GM12878 (cell line): ENCODE data around the gene ZDHHC18. TPM values are rescaled to one million over a fixed set of nuclear protein-coding genes. Genes with fewer than 3 reads are reported as not detected.

Experiments
- ATAC-seq: fragments of 200-7000 bp; cut with Tn5 transposase; 3 replicates; pipeline ENCODE4 v1.9.1; 2020; ENCODE audit warnings: mild to moderate bottlenecking, moderate library complexity
- BruUV-seq: library from RNA; stranded (reverse); fragments of 400-500 nt; replicated peaks from 2 replicates; lab custom pipeline; 2021; lab: Mats Ljungman, UMichigan
- CTCF ChIA-PET: fragments of 300-600 bp; sonication (Branson Sonifier 250); formaldehyde crosslinking; extraction: SDS; loops from one replicate; lab custom pipeline; 2021; ENCODE audit warnings: inconsistent platforms; lab: Yijun Ruan, JAX
- POLR2A ChIA-PET: fragments of 350-600 bp; formaldehyde crosslinking; extraction: SDS; loops from one replicate; lab custom pipeline; 2021; ENCODE audit warnings: inconsistent platforms; lab: Charles Lee
- RAD21 ChIA-PET: fragments of 300-600 bp; sonication (Branson Sonifier 250); formaldehyde crosslinking; loops from one replicate; lab custom pipeline; 2023; ENCODE audit warnings: antibody characterized with exemption; ENCODE audit not compliant: unreplicated experiment; lab: Charles Lee
- SMC1A ChIA-PET: fragments of 300-600 bp; sonication (Branson Sonifier 250); formaldehyde crosslinking; loops from one replicate; lab custom pipeline; 2023; ENCODE audit not compliant: unreplicated experiment, uncharacterized antibody; lab: Charles Lee
- DNase-seq: peaks from one replicate; pipeline ENCODE4 v3.0.0-alpha.2; 2011; ENCODE audit warnings: low read depth, low spot score
- FAIRE-seq: peaks from 3 replicates; lab custom pipeline; 2011; peaks lifted over from hg19 to GRCh38; lab: Jason Lieb, UNC
- H2AFZ ChIP-seq: 2 replicates; pipeline ENCODE4 v1.6.0; 2011; ENCODE audit warnings: low read depth, low read length, control low read depth; ENCODE audit not compliant: control insufficient read depth
- H3K27ac ChIP-seq: 2 replicates; pipeline ENCODE4 v1.5.1; 2011; ENCODE audit warnings: control low read depth; ENCODE audit not compliant: control insufficient read depth, insufficient read depth
- H3K27me3 ChIP-seq, 2 experiments: replicated peaks in 1 of 2; 2 replicates each; pipeline versions ENCODE4 v1.6.0 to v1.6.1; 2011; ENCODE audit warnings: low read length in 1 of 2; ENCODE audit not compliant: control insufficient read depth in 2 of 2, insufficient read depth in 2 of 2
- H3K36me3 ChIP-seq, 2 experiments: 2 replicates each; pipeline ENCODE4 v1.5.1; 2011; ENCODE audit warnings: low read length in 1 of 2; ENCODE audit not compliant: control insufficient read depth in 2 of 2, insufficient read depth in 2 of 2
- H3K4me1 ChIP-seq: 2 replicates; pipeline ENCODE4 v1.6.1; 2011; ENCODE audit warnings: mild to moderate bottlenecking, low read length, moderate library complexity, mixed read lengths; ENCODE audit not compliant: control insufficient read depth, insufficient read depth
- H3K4me2 ChIP-seq: 2 replicates; pipeline ENCODE4 v1.6.0; 2011; ENCODE audit warnings: control low read depth; ENCODE audit not compliant: control insufficient read depth, insufficient read depth
- H3K4me3 ChIP-seq: fragments of 200-600 bp; sonication (generic); 2 replicates; pipeline ENCODE4 v1.5.1; 2016
- H3K79me2 ChIP-seq: 2 replicates; pipeline ENCODE4 v1.6.0; 2011; ENCODE audit warnings: low read length; ENCODE audit not compliant: control insufficient read depth, insufficient read depth
- H3K9ac ChIP-seq: 2 replicates; pipeline ENCODE4 v1.8.0; 2011; ENCODE audit warnings: low read length, control low read depth, mixed read lengths; ENCODE audit not compliant: control insufficient read depth, insufficient read depth
- H3K9me3 ChIP-seq: replicated peaks from 3 replicates; pipeline ENCODE4 v1.5.1; 2011; ENCODE audit warnings: mild to moderate bottlenecking, low read length; ENCODE audit not compliant: control insufficient read depth, insufficient read depth
- H4K20me1 ChIP-seq: 2 replicates; pipeline ENCODE4 v1.6.0; 2011; ENCODE audit not compliant: control insufficient read depth, insufficient read depth
- ELK1 ChIP-seq: IDR thresholded peaks from 2 replicates; pipeline ENCODE4 v1.6.1; 2012; ENCODE audit warnings: low read depth, low read length, improper control_type of control experiment
- ESRRA ChIP-seq: IDR thresholded peaks from 2 replicates; pipeline ENCODE4 v1.6.1; 2012; ENCODE audit warnings: mild to moderate bottlenecking, low read length, improper control_type of control experiment
- USF1 ChIP-seq: IDR thresholded peaks from 2 replicates; pipeline ENCODE4 v1.6.1; 2011; ENCODE audit warnings: borderline replicate concordance, low read depth, mild to moderate bottlenecking, moderate library complexity, mixed read lengths, low read length; ENCODE audit not compliant: insufficient read depth; ENCODE audit errors: extremely low read length
- WGBS: methylation state at CpG from one replicate; pipeline ENCODE4 v1.1.6; 2016; ENCODE audit warnings: low lambda C conversion rate; ENCODE audit not compliant: insufficient replicate concordance, insufficient coverage; ENCODE audit errors: missing lambda C conversion rate; 5-methylcytosine and 5-hydroxymethylcytosine counted together
- in situ Hi-C: fragments of 300-500 bp; cut with MboI; formaldehyde crosslinking; loops from 9 replicates; pipeline ENCODE4 v1.14.3; 2018; ENCODE audit warnings: mixed read lengths
- intact Hi-C: fragments of 100-400 bp; cut with micrococcal nuclease; formaldehyde crosslinking; loops from one replicate; pipeline ENCODE4 v1.14.2; 2022; ENCODE audit not compliant: unreplicated experiment
- polyA plus RNA-seq, 11 experiments: library from polyadenylated mRNA; depleted of rRNA in 4 of 11; unstranded in 6 of 11; stranded (reverse) in 5 of 11; fragments of >200 nt; fragmentation: Nextera tagmentation in 4 of 11; fragmentation: Illumina TruSeq in 1 of 11; extraction: Ambion mirVana in 4 of 11; extraction: Trizol in 1 of 11; gene quantifications; 1 replicate in 1 of 11; 2 replicates in 10 of 11; pipeline versions ENCODE4 v1.2.1 to v1.2.3, GENCODE V29; 2011 to 2016; ENCODE audit warnings: inconsistent platforms in 2 of 11, missing spikeins in 2 of 11, low read depth in 1 of 11
- total RNA-seq, 4 experiments: library from RNA; depleted of rRNA in 3 of 4; stranded (reverse); fragments of >200 nt in 3 of 4; fragmentation: Illumina TruSeq in 1 of 4; extraction: Trizol in 1 of 4; gene quantifications; 2 replicates each; pipeline versions ENCODE4 v1.2.1 to v1.2.3, GENCODE V29; 2013 to 2021
- TF ChIP-seq, protein P1 (sequence below): IDR thresholded peaks from 2 replicates; pipeline ENCODE4 v1.6.1; 2012; ENCODE audit warnings: low read depth, low read length, improper control_type of control experiment
- TF ChIP-seq, protein P2 (sequence below): fragments of 450-650 bp; IDR thresholded peaks from 2 replicates; pipeline ENCODE4 v1.6.1; 2017; ENCODE audit warnings: low read depth, mild to moderate bottlenecking, moderate library complexity

The ZDHHC18 gene
- total and polyA plus RNA-seq, 10 of the 15 experiments (the other 5 are each of a cell fraction or from before 2014, with no cell fraction given), result 0.40 to 81.2 (median 21.3) TPM

GRCh38 chr1:26822737-26823395, 3.6 kb upstream of the ZDHHC18 start:
- TF ChIP-seq, protein P1, sequence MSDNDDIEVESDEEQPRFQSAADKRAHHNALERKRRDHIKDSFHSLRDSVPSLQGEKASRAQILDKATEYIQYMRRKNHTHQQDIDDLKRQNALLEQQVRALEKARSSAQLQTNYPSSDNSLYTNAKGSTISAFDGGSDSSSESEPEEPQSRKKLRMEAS, result no peak
- in situ Hi-C loops, result no loop called here

DNA sequence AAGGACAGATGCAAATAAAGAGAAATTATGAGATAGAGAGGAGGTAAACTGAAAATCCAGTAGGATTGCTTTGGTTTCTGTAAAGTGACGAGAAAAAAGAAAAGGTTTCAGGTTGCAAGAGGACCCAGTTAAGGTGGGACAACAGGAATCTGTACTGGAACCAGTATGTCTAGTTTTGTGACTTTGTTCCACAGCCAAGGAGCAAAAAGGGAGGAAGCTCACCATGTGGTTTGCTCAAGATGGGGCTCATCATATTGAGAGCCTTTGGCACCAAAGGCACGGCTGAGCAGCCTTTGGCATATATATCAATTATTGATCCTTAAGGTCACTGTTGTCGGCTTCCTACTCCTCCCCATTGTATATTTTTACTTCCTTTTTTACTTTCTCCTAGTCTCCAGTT, 1.8 kb upstream of the ZDHHC18 start:
- 100% methylated on average over 3 of the region's 3 CpGs for WGBS
- intact Hi-C loops (loop anchor here (5.0 kb wide), 1 partner anchor 43 kb away; no protein-coding TSS in a partner anchor), in situ Hi-C loops (loop anchor here (5.0 kb wide), 1 partner anchor 47 kb away; no protein-coding TSS in a partner anchor)
- ChIA-PET CTCF (interaction anchor here (0.8 to 3.9 kb wide), 6 partner anchors 9 to 41 kb away, joined by 3 to 23 read pairs (median 8); no protein-coding TSS in a partner anchor), POLR2A (interaction anchor here (1.1 to 1.2 kb wide), 2 partner anchors 14 kb away, joined by 3 read pairs; no protein-coding TSS in a partner anchor), RAD21 (interaction anchor here (1.3 to 2.2 kb wide), 2 partner anchors 9 to 35 kb away, joined by 4 read pairs; no protein-coding TSS in a partner anchor), SMC1A (interaction anchor here (1.2 to 1.4 kb wide), 2 partner anchors 14 kb away, joined by 3 to 5 read pairs; no protein-coding TSS in a partner anchor)
- Histone ChIP-seq H3K4me2 (no peak overlapping the region), H3K27me3 (no peaks in the 10 kb centered on the region), H4K20me1 (no peaks in the 10 kb centered on the region), H3K4me1 (peaks cover 28% of the 10 kb centered on the region), H3K9me3 (no peaks in the 10 kb centered on the region), H3K79me2 (peaks cover 34% of the 10 kb centered on the region), H3K36me3 (peaks cover 0 to 4% of the 10 kb centered on the region in 2 experiments; a peak in 1 of 4 replicates), H2AFZ (no peak overlapping the region), H3K4me3 (no peak overlapping the region), H3K27ac (no peak overlapping the region), H3K9ac (no peak overlapping the region)
- no peak for ATAC-seq
- no TSS peak for BruUV-seq
- no peak for DNase-seq
- no peak for FAIRE-seq
- TF ChIP-seq USF1 (no peak), ELK1 (no peak), ESRRA (no peak)
- TF ChIP-seq, protein P2, sequence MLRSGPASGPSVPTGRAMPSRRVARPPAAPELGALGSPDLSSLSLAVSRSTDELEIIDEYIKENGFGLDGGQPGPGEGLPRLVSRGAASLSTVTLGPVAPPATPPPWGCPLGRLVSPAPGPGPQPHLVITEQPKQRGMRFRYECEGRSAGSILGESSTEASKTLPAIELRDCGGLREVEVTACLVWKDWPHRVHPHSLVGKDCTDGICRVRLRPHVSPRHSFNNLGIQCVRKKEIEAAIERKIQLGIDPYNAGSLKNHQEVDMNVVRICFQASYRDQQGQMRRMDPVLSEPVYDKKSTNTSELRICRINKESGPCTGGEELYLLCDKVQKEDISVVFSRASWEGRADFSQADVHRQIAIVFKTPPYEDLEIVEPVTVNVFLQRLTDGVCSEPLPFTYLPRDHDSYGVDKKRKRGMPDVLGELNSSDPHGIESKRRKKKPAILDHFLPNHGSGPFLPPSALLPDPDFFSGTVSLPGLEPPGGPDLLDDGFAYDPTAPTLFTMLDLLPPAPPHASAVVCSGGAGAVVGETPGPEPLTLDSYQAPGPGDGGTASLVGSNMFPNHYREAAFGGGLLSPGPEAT, result no peak

More at GRCh38 chr1:26822737-26823395, 3.6 kb upstream of the ZDHHC18 start:
- Histone ChIP-seq H3K27ac (no peak overlapping the region), H3K79me2 (peaks cover 17% of the 10 kb centered on the region), H4K20me1 (no peaks in the 10 kb centered on the region), H2AFZ (no peak overlapping the region), H3K9ac (no peak overlapping the region), H3K4me3 (no peak overlapping the region), H3K9me3 (no peaks in the 10 kb centered on the region), H3K4me1 (peaks cover 16% of the 10 kb centered on the region), H3K36me3 (no peaks in the 10 kb centered on the region), H3K4me2 (no peak overlapping the region), H3K27me3 (no peaks in the 10 kb centered on the region)
- FAIRE-seq (no peak), DNase-seq (no peak), ATAC-seq (no peak)
- BruUV-seq, result no TSS peak
- 96% methylated on average over 4 of the region's 4 CpGs for WGBS
- CTCF ChIA-PET, result interaction anchor here (0.8 to 3.9 kb wide), 4 partner anchors 9 to 42 kb away, joined by 3 to 63 read pairs (median 12); no protein-coding TSS in a partner anchor
- intact Hi-C loops, result no loop called here
- POLR2A ChIA-PET, result interaction anchor here (0.5 to 1.6 kb wide), 9 partner anchors 11 to 587 kb away, joined by 3 to 7 read pairs (median 4); no protein-coding TSS in a partner anchor
- RAD21 ChIA-PET, result interaction anchor here (1.8 kb wide), 1 partner anchor 16 kb away, joined by 5 read pairs; no protein-coding TSS in a partner anchor
- SMC1A ChIA-PET, result interaction anchor here (1.2 to 1.8 kb wide), 3 partner anchors 10 to 221 kb away, joined by 4 to 9 read pairs (median 6); no protein-coding TSS in a partner anchor
